Aorta (tissue), 5 donors: ENCODE data around the gene DENND2A. TPM values are rescaled to one million over a fixed set of nuclear protein-coding genes. Genes with fewer than 3 reads are reported as not detected.
A peak's percentile ranks its signal among the peaks of the same experiment; 100 is the strongest.

Experiments used
- ATAC-seq: fragments of 200-7000 bp; cut with Tn5 transposase; one replicate; pipeline ENCODE4 v1.9.1; 2022; ENCODE audit warnings: moderate library complexity; ENCODE audit not compliant: low FRiP score
- DNase-seq, 2 donors: peaks; one replicate each; pipeline ENCODE4 v3.0.0-alpha.2; 2020
- H3K27ac ChIP-seq, 2 donors: one replicate each; pipeline ENCODE4 v1.5.1; 2013; ENCODE audit warnings: low read length in 2 of 2, mild to moderate bottlenecking in 2 of 2, moderate library complexity in 2 of 2, control low read depth in 1 of 2, inconsistent platforms in 1 of 2, low read depth in 1 of 2
- H3K27me3 ChIP-seq, 2 donors: one replicate each; pipeline ENCODE4 v1.6.1; 2013; ENCODE audit warnings: control low read depth in 1 of 2, low read length in 1 of 2, mild to moderate bottlenecking in 1 of 2, moderate library complexity in 1 of 2; ENCODE audit not compliant: insufficient read depth in 2 of 2, control insufficient read depth in 1 of 2
- H3K36me3 ChIP-seq, 2 donors: one replicate each; pipeline ENCODE4 v1.6.1; 2013; ENCODE audit warnings: control low read depth in 1 of 2, low read length in 1 of 2, mild to moderate bottlenecking in 1 of 2; ENCODE audit not compliant: insufficient read depth in 2 of 2, control insufficient read depth in 1 of 2
- H3K4me1 ChIP-seq, 2 donors: one replicate each; pipeline ENCODE4 v1.6.1; 2013; ENCODE audit warnings: low read length in 2 of 2, control low read depth in 1 of 2, mild to moderate bottlenecking in 1 of 2, moderate library complexity in 1 of 2; ENCODE audit not compliant: insufficient read depth in 2 of 2, control insufficient read depth in 1 of 2
- H3K4me3 ChIP-seq, 2 donors: one replicate each; pipeline ENCODE4 v1.5.1; 2013; ENCODE audit warnings: low read length in 2 of 2, control low read depth in 1 of 2, mild to moderate bottlenecking in 1 of 2
- H3K9me3 ChIP-seq: one replicate; pipeline ENCODE4 v1.6.1; 2013; ENCODE audit warnings: mild to moderate bottlenecking, low read length; ENCODE audit not compliant: control insufficient read depth
- WGBS, 2 donors: extraction: QIAGEN DNeasy Blood & Tissue Kit; methylation state at CpG; one replicate each; pipeline ENCODE4 v1.1.7; 2013; 5-methylcytosine and 5-hydroxymethylcytosine counted together
- intact Hi-C, 2 donors: fragments of 100-400 bp; cut with DNase I; formaldehyde crosslinking; loops; one replicate each; pipeline versions ENCODE4 v1.14.2 to v1.15.0; 2022
- polyA plus RNA-seq, 2 donors: library from polyadenylated mRNA; stranded (reverse); fragments of 200-250 nt; gene quantifications; one replicate each; pipeline ENCODE4 v1.2.3, GENCODE V29; 2013
- total RNA-seq, 2 donors: library from RNA; stranded (reverse); fragmentation: NEBNext Ultra II Directional; extraction: Animal tissue kit (Norgen Biotek cat#: 25700); gene quantifications; one replicate each; pipeline ENCODE4 v1.2.1, GENCODE V29; 2021
- donor health status: healthy with polysubstance abuse.
- donor health status: Bipolar disorder and iron deficiency.
- donor health status: DM: no; HTN: no; CAD: no.
- donor health status: DM: no; HTN: no; CAD: no.
- donor health status: DM: yes; HTN: yes; CAD: no.

The DENND2A gene
- total and polyA plus RNA-seq, 4 donors: 1.4 to 19.2 (median 3.8) TPM

GRCh38 chr7:140551355-140552239, 89.0 kb downstream of the DENND2A start:
- DNase-seq (no peak), ATAC-seq (no peak)
- no peak overlapping the region for H3K27ac ChIP-seq
- no peaks in the 10 kb centered on the region for H3K27me3 ChIP-seq
- no peaks in the 10 kb centered on the region for H3K4me1 ChIP-seq
- no peaks in the 10 kb centered on the region for H3K36me3 ChIP-seq
- intact Hi-C loops: no loop called here
- H3K4me3 ChIP-seq: no peak overlapping the region
- WGBS, 2 donors: 89 to 90% methylated on average over 10 of the region's 10 CpGs
- H3K9me3 ChIP-seq: no peaks in the 10 kb centered on the region

DNA sequence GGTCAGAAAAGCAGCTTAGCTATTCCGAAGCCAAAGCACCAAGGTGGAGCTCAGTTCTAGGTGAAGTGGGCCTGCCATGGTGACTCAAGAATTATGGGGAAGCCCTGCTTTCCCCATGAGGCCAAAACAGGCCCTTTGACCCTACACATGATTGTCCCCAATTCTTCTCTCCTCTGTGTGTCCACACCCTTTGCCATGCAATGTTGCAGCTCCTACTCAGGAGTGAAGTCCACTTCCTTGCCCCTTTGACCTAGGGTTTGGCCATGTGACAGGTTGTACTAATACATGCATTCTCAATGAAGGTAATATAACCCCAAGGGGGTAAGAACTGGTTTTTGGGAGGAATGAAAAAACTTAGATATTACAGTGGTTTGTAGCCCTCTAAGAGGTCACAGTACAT, 93.7 kb downstream of the DENND2A start:
- intact Hi-C loops: no loop called here
- WGBS, 2 donors: 95 to 96% methylated on average over 1 of the region's 1 CpG
- no peak overlapping the region for H3K4me3 ChIP-seq
- no peaks in the 10 kb centered on the region for H3K9me3 ChIP-seq
- no peaks in the 10 kb centered on the region for H3K4me1 ChIP-seq
- no peaks in the 10 kb centered on the region for H3K36me3 ChIP-seq
- no peak overlapping the region for H3K27ac ChIP-seq
- H3K27me3 ChIP-seq: no peaks in the 10 kb centered on the region
- DNase-seq (no peak), ATAC-seq (no peak)

GRCh38 chr7:140544388-140544826, 96.2 kb downstream of the DENND2A start:
- intact Hi-C loops: no loop called here
- no peaks in the 10 kb centered on the region for H3K36me3 ChIP-seq
- H3K27ac ChIP-seq: no peak overlapping the region
- H3K27me3 ChIP-seq: no peaks in the 10 kb centered on the region
- WGBS, 2 donors: 89 to 97% methylated on average over 16 of the region's 16 CpGs
- H3K4me1 ChIP-seq: no peaks in the 10 kb centered on the region
- H3K4me3 ChIP-seq: no peak overlapping the region
- DNase-seq (no peak), ATAC-seq (no peak)
- H3K9me3 ChIP-seq: no peaks in the 10 kb centered on the region

GRCh38 chr7:140542228-140542603, 98.4 kb downstream of the DENND2A start:
- 66 to 68% methylated on average over 7 of the region's 7 CpGs for WGBS, 2 donors
- H3K9me3 ChIP-seq: no peaks in the 10 kb centered on the region
- H3K4me3 ChIP-seq: no peak overlapping the region
- peak in 1 of 2 donors; percentile 64 for DNase-seq
- intact Hi-C loops: no loop called here
- H3K36me3 ChIP-seq: no peaks in the 10 kb centered on the region
- no peak overlapping the region for H3K27ac ChIP-seq
- H3K27me3 ChIP-seq: no peaks in the 10 kb centered on the region
- peak; percentile 77 for ATAC-seq
- no peaks in the 10 kb centered on the region for H3K4me1 ChIP-seq

- H3K27ac ChIP-seq: no peak overlapping the region
- no peaks in the 10 kb centered on the region for H3K27me3 ChIP-seq
- DNase-seq: no peak
Measured at GRCh38 chr7:140541513-140542227, 98.9 kb downstream of the DENND2A start.

DNA sequence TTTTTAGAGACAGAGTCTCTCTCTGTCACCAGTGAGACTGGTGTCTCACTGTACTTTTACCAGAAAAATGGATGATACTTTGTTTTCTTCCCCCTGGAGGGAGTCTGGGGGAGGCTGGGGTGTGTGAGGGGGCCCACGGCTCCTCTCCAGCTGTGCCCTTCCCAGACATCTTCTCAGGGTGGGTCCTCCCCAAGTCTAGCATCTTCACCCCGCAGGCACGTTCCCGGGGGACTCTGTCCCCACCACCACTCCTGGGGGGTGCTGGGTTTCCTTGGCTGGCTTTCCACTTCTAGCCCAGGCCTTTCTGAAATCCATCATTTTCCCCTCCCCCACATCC, 99.5 kb downstream of the DENND2A start:
- no peak for DNase-seq
- Histone ChIP-seq H3K27ac (no peak overlapping the region), H3K4me1 (no peaks in the 10 kb centered on the region), H3K36me3 (no peaks in the 10 kb centered on the region), H3K9me3 (no peaks in the 10 kb centered on the region), H3K4me3 (no peak overlapping the region), H3K27me3 (no peaks in the 10 kb centered on the region)
- no peak for ATAC-seq
- WGBS, 2 donors: 77 to 79% methylated on average over 4 of the region's 4 CpGs
- intact Hi-C loops: no loop called here

More at GRCh38 chr7:140541513-140542227, 98.9 kb downstream of the DENND2A start:
- intact Hi-C loops: no loop called here
- no peak overlapping the region for H3K4me3 ChIP-seq
- 63 to 69% methylated on average over 17 of the region's 17 CpGs for WGBS, 2 donors
- ATAC-seq: peak; percentile 54
- no peaks in the 10 kb centered on the region for H3K36me3 ChIP-seq
- H3K4me1 ChIP-seq: no peaks in the 10 kb centered on the region
- H3K9me3 ChIP-seq: no peaks in the 10 kb centered on the region

DNA sequence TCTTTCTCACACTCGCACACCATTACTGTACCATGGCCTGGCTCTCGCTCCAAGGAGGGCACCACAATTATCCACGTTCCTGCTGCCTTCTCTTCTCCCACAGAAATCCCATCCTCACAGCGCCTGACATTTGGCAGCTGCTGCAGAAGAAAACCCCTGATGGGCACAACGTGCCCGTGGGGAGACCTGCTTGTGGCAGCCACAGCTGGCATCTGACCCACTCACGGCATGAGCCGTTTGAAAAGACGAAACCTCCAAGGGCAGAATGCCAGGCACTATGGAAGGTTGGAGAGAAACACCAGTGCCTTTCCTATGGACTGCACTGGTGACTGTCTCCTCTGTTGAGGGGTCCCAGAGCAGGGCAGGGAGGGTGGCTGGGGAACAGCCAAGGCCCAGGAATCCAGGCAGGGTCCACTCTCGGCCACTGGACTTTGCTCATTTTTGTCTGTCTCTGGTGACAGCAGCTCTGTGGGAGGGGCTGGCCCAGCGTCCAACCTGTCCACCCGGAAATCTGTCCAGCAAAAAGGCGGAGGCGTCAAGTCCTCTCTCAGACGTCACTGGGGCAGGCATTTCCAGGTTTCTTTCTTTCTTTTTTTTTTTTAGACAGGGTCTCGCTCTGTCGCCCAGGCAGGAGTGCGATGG, 100.4 kb downstream of the DENND2A start:
- H3K9me3 ChIP-seq: no peaks in the 10 kb centered on the region
- no peak overlapping the region for H3K4me3 ChIP-seq
- DNase-seq: no peak
- no peaks in the 10 kb centered on the region for H3K4me1 ChIP-seq
- WGBS, 2 donors: 75 to 79% methylated on average over 18 of the region's 18 CpGs
- ATAC-seq: no peak
- no peaks in the 10 kb centered on the region for H3K27me3 ChIP-seq
- no peak overlapping the region for H3K27ac ChIP-seq
- intact Hi-C loops: no loop called here
- no peaks in the 10 kb centered on the region for H3K36me3 ChIP-seq

GRCh38 chr7:140539461-140539860, 101.2 kb downstream of the DENND2A start:
- intact Hi-C loops: no loop called here

More at GRCh38 chr7:140539461-140539860, 101.2 kb downstream of the DENND2A start:
- H3K4me1 ChIP-seq: no peaks in the 10 kb centered on the region
- no peak overlapping the region for H3K27ac ChIP-seq
- no peaks in the 10 kb centered on the region for H3K27me3 ChIP-seq
- H3K9me3 ChIP-seq: no peaks in the 10 kb centered on the region
- no peaks in the 10 kb centered on the region for H3K36me3 ChIP-seq
- no peak overlapping the region for H3K4me3 ChIP-seq
- DNase-seq: no peak
- no peak for ATAC-seq
- 91% methylated on average over 18 of the region's 18 CpGs for WGBS, 2 donors
